Activated CD8-positive, alpha-beta T cell treated with anti-CD3 and anti-CD28 coated beads for 36 hours (primary cell): ENCODE results near the gene ZMIZ1. TPM values are rescaled to one million over a fixed set of nuclear protein-coding genes. Genes with fewer than 3 reads are reported as not detected.

Experiments used
- ATAC-seq: fragments of 200-7000 bp; cut with Tn5 transposase; one replicate; pipeline ENCODE4 v1.10.0; 2021; ENCODE audit warnings: mild to moderate bottlenecking, moderate library complexity
- CTCF ChIA-PET: fragments of 350-600 bp; sonication (Branson Sonifier 250); formaldehyde crosslinking; loops from one replicate; lab custom pipeline; 2021; ENCODE audit warnings: antibody characterized with exemption; lab: Charles Lee
- POLR2A ChIA-PET: fragments of 350-600 bp; sonication (Branson Sonifier 250); formaldehyde crosslinking; loops from one replicate; lab custom pipeline; 2021; ENCODE audit warnings: antibody characterized with exemption; lab: Charles Lee
- DNase-seq: peaks from one replicate; pipeline ENCODE4 v3.0.0-alpha.2; 2020
- H3K27ac Mint-ChIP-seq: one replicate; pipeline ENCODE4 v1.8.0; 2021; ENCODE audit warnings: mild to moderate bottlenecking, mixed read lengths
- H3K27me3 Mint-ChIP-seq: one replicate; pipeline ENCODE4 v1.8.0; 2021; ENCODE audit warnings: mixed read lengths
- H3K36me3 Mint-ChIP-seq: one replicate; pipeline ENCODE4 v1.8.0; 2021; ENCODE audit warnings: low read depth, mixed read lengths
- H3K4me1 Mint-ChIP-seq: one replicate; pipeline ENCODE4 v1.8.0; 2021; ENCODE audit warnings: low read depth, mixed read lengths
- H3K4me3 Mint-ChIP-seq: one replicate; pipeline ENCODE4 v1.8.0; 2021; ENCODE audit warnings: mild to moderate bottlenecking, moderate library complexity, mixed read lengths
- H3K9me3 Mint-ChIP-seq: one replicate; pipeline ENCODE4 v1.8.0; 2021; ENCODE audit warnings: mixed read lengths
- intact Hi-C: fragments of 100-400 bp; cut with micrococcal nuclease; formaldehyde crosslinking; loops from one replicate; pipeline ENCODE4 v1.10.0; 2022
- total RNA-seq, 2 experiments: library from RNA; stranded (reverse); gene quantifications; one replicate each; pipeline ENCODE4 v1.2.3, GENCODE V29; 2021
- TF ChIP-seq, protein P1 (sequence below): fragments of 200-600 bp; IDR thresholded peaks from one replicate; pipeline ENCODE4 v1.8.0; 2022; ENCODE audit warnings: antibody characterized with exemption, mild to moderate bottlenecking

ZMIZ1 gene
- total RNA-seq, 2 experiments from 2014 or later: 46.5 to 52.2 TPM

DNA sequence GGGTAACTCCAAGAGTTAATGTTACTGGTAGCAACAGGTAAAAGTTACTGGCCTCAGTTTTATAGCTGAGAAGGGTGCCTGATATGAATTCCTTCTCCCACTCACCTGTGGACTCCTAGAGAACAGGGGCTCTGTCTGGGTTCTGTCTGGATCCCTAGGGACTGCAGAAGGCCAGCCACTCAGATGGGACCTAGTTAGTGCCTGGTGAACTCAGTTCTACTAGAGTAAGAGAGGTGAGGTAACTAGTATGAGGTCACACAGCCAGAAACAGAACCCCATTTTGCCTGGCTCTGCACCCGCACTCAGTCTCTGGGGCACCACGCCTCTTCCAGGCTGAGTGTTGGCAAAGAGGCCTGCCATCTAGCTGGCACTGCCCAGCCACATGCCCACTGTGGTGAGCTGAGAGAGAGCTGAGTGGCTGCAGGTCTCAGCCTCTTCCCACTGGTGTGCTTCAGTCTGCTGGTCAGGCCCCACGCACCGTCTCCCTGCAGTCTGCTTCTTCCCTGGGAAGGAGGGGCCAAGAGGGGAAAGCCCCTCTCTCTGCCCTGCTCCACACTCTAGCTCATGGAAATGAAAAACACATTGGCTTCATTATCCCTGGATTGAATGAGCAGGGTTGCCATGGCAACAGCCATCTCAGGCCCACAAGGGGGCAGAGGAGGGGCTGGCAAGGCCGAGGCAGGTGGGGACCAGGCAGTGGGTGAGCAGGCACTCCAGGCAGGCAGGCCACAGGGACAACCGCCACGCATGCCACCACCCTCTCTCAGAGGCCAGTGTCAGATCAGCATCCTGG, 110.6 kb downstream of the ZMIZ1 start:
- H3K36me3 Mint-ChIP-seq: no peaks in the 10 kb centered on the region

DNA sequence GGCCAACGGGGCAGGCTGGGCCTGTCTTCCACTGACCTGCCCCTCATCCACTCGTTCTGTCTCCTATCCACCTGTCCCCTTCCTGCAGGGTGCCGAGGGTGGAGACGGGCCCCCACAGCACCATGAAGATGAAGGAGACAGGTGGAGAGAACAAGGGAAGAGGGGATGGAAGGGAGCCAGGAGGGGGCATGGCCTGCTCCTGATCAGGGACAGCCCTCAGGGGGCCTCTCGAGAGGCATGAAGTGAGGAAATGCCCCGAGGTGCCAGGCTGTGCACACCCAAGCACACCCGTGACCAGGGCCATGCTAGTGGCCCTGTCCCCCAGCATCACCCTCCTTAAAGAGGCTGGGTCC, 111.2 kb downstream of the ZMIZ1 start:
- CTCF ChIA-PET: no interaction called here
- H3K36me3 Mint-ChIP-seq: no peaks in the 10 kb centered on the region
- POLR2A ChIA-PET: no interaction called here
- TF ChIP-seq, protein P1, sequence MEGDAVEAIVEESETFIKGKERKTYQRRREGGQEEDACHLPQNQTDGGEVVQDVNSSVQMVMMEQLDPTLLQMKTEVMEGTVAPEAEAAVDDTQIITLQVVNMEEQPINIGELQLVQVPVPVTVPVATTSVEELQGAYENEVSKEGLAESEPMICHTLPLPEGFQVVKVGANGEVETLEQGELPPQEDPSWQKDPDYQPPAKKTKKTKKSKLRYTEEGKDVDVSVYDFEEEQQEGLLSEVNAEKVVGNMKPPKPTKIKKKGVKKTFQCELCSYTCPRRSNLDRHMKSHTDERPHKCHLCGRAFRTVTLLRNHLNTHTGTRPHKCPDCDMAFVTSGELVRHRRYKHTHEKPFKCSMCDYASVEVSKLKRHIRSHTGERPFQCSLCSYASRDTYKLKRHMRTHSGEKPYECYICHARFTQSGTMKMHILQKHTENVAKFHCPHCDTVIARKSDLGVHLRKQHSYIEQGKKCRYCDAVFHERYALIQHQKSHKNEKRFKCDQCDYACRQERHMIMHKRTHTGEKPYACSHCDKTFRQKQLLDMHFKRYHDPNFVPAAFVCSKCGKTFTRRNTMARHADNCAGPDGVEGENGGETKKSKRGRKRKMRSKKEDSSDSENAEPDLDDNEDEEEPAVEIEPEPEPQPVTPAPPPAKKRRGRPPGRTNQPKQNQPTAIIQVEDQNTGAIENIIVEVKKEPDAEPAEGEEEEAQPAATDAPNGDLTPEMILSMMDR: no peak
- DNase-seq (no peak), ATAC-seq (no peak)
- no peaks in the 10 kb centered on the region for H3K4me1 Mint-ChIP-seq
- no peak overlapping the region for H3K4me3 Mint-ChIP-seq
- H3K27ac Mint-ChIP-seq: no peak overlapping the region
- no peaks in the 10 kb centered on the region for H3K9me3 Mint-ChIP-seq
- intact Hi-C loops: no loop called here
- no peaks in the 10 kb centered on the region for H3K27me3 Mint-ChIP-seq

More for the DNA sequence above, 110.6 kb downstream of the ZMIZ1 start:
- no peak for ATAC-seq
- CTCF ChIA-PET: interaction anchor here (0.9 kb wide), 1 partner anchor 16 kb away, joined by 10 read pairs; no protein-coding TSS in a partner anchor
- TF ChIP-seq, protein P1: no peak
- Mint-ChIP-seq H3K9me3 (no peaks in the 10 kb centered on the region), H3K27me3 (no peaks in the 10 kb centered on the region), H3K4me1 (no peaks in the 10 kb centered on the region), H3K27ac (no peak overlapping the region), H3K4me3 (no peak overlapping the region)
- DNase-seq: no peak
- intact Hi-C loops: no loop called here
- POLR2A ChIA-PET: no interaction called here

DNA sequence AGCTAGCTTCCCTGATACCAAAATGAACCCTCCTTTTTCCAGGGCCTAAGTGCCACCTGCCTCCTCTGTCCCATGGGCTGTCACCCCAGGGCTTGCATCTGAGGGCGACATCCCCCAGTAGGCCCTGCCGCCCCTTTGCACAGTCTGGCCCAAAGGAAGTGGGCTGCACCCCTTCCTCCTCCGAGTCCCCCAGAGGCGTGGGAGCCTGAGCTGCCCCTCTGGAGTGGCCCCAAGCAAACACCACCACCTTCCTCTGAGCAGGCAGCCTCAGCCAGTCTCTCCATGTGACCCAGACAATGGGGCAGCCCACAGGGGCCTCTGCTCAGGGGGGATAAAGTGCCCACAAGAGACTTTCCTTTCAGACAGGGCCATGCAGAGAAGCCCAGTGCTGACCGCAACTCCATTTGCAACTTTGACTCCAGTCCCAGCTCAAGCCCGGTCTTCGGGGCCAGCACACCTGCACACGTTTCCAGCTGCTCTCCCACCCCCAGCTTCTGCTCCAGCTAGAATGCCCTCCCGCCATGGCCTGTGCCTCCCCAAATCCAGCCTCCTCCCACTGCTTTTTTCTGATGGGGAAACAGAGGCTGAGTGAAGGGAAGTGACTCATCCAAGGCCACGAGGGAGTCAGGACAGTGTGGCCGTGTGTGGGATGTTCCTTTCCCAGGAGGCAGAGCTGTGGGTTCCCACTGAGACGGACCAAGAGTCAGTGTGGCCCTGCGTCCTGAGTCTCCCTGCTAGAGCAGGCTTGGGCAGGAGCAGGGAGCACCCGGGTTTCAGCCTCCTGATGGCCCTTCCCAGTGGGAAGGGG, 111.9 kb downstream of the ZMIZ1 start:
- Mint-ChIP-seq H3K27me3 (no peaks in the 10 kb centered on the region), H3K4me1 (no peaks in the 10 kb centered on the region), H3K36me3 (no peaks in the 10 kb centered on the region), H3K27ac (no peak overlapping the region), H3K4me3 (no peak overlapping the region), H3K9me3 (no peaks in the 10 kb centered on the region)
- POLR2A ChIA-PET: no interaction called here
- DNase-seq (no peak), ATAC-seq (no peak)
- intact Hi-C loops: no loop called here
- TF ChIP-seq, protein P1: no peak
- CTCF ChIA-PET: no interaction called here

DNA sequence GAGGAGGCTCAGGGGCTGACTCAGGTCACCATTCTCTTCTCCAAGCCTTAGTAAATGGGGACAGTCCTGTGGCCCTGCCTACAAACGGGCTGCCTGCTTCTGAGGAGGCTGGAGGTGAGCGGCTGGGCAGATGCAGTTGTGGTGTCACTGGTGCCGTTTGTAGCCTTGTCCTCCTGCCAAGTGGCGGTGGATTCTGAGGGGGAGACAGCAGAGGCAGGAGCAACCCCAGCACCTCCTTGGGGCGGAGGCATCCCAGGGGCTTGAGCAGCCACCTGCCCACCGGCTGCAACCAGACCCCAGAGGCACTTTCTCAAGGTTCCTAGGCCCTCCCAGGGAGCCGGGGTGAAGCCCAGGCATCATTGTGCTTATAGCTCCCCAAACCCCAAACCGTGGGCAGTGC, 112.5 kb downstream of the ZMIZ1 start:
- H3K4me1 Mint-ChIP-seq: no peaks in the 10 kb centered on the region
- no peaks in the 10 kb centered on the region for H3K36me3 Mint-ChIP-seq
- H3K4me3 Mint-ChIP-seq: no peak overlapping the region
- CTCF ChIA-PET: no interaction called here
- no peak for ATAC-seq
- H3K9me3 Mint-ChIP-seq: no peaks in the 10 kb centered on the region
- TF ChIP-seq, protein P1: no peak
- H3K27ac Mint-ChIP-seq: no peak overlapping the region
- intact Hi-C loops: no loop called here
- DNase-seq: no peak
- POLR2A ChIA-PET: no interaction called here
- H3K27me3 Mint-ChIP-seq: no peaks in the 10 kb centered on the region
